Naive B cell (primary cell): ENCODE results near the gene DNASE1L3. TPM values are rescaled to one million over a fixed set of nuclear protein-coding genes. Genes with fewer than 3 reads are reported as not detected.

Source experiments
- ATAC-seq, 2 donors: fragments of 150-1000 bp; cut with Tn5 transposase; 2 replicates each; pipeline ENCODE4 v1.10.0; 2021; ENCODE audit warnings: low read depth in 2 of 2, mild to moderate bottlenecking in 2 of 2, moderate library complexity in 2 of 2
- DNase-seq: peaks from one replicate; pipeline ENCODE4 v3.0.0; 2022
- H3K27ac Mint-ChIP-seq, 6 donors: one replicate each; pipeline ENCODE4 v1.8.0; 2020 to 2022; ENCODE audit warnings: mild to moderate bottlenecking in 6 of 6, mixed read lengths in 6 of 6, moderate library complexity in 5 of 6, inconsistent platforms in 2 of 6
- H3K27me3 Mint-ChIP-seq, 3 donors: one replicate each; pipeline ENCODE4 v1.8.0; 2021 to 2022; ENCODE audit warnings: mixed read lengths in 3 of 3, mild to moderate bottlenecking in 1 of 3
- H3K36me3 Mint-ChIP-seq, 2 donors: one replicate each; pipeline ENCODE4 v1.8.0; 2020 to 2022; ENCODE audit warnings: mixed read lengths in 2 of 2, inconsistent platforms in 1 of 2, mild to moderate bottlenecking in 1 of 2
- H3K4me1 Mint-ChIP-seq, 3 donors: one replicate each; pipeline ENCODE4 v1.8.0; 2020 to 2022; ENCODE audit warnings: mixed read lengths in 3 of 3, inconsistent platforms in 1 of 3, mild to moderate bottlenecking in 1 of 3, moderate library complexity in 1 of 3
- H3K4me3 Mint-ChIP-seq, 8 donors: one replicate each; pipeline ENCODE4 v1.8.0; 2020 to 2022; ENCODE audit warnings: mild to moderate bottlenecking in 8 of 8, mixed read lengths in 8 of 8, moderate library complexity in 8 of 8, inconsistent platforms in 2 of 8
- H3K9me3 Mint-ChIP-seq, 7 donors: one replicate each; pipeline ENCODE4 v1.8.0; 2020 to 2022; ENCODE audit warnings: mixed read lengths in 7 of 7, mild to moderate bottlenecking in 5 of 7, inconsistent platforms in 2 of 7, moderate library complexity in 1 of 7
- polyA plus RNA-seq, 6 donors: library from polyadenylated mRNA; unstranded; fragments of 300-500 nt; fragmentation: Illumina TruSeq; gene quantifications; one replicate each; pipeline ENCODE4 v1.2.3, GENCODE V29; 2021; ENCODE audit warnings: low read depth in 6 of 6

Gene DNASE1L3, protein sequence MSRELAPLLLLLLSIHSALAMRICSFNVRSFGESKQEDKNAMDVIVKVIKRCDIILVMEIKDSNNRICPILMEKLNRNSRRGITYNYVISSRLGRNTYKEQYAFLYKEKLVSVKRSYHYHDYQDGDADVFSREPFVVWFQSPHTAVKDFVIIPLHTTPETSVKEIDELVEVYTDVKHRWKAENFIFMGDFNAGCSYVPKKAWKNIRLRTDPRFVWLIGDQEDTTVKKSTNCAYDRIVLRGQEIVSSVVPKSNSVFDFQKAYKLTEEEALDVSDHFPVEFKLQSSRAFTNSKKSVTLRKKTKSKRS
- polyA plus RNA-seq = 10 to 100 TPM in 3 of 6 donors, 1 to 10 TPM in 3; 8.0 to 41.5 (median 14.4) TPM

DNA sequence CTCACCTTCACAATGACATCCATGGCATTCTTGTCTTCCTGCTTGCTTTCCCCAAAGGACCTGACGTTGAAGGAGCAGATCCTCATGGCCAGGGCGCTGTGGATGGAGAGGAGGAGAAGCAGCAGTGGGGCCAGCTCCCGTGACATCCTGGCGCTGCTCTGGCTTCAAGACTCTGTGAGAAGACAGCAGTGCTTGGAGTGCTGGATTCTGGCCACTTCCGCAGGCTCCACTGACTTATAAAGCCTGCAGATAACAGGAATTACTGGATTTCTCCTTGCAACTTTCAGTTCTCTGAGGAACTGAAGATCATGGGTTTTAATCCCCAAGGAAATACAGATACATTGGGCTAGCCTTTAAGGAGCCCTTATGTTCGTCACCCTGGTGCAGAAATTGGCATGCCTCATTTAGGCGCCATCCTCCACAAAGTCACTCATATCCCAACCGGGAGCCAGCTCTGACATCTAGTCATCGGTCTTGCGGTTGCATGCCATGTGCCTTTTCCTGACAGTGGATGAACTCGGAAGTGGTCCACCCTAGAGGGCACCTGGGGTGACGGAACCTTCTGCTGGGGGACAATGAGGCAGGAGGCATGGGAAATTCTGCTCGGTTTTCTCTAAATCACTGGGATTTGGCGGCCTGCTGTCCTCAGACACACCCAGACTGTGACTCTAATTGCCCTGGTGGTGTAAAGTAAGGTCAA, at the start of gene DNASE1L3:
Gene DNASE1L3, minus strand, starts transcription at position 212 of the 700 bp plus-strand sequence. Its CDS starts 66 bp downstream, at position 146.
- Mint-ChIP-seq H3K27me3 (no peaks in the 10 kb centered on the region), H3K4me1 (peaks cover 22 to 46% (median 42%) of the 10 kb centered on the region in 3 donors), H3K9me3 (no peaks in the 10 kb centered on the region), H3K36me3 (no peaks in the 10 kb centered on the region), H3K4me3 (peak within 1 kb of the TSS in 1 of 8 donors; percentile 22), H3K27ac (peak within 1 kb of the TSS in 4 of 6 donors; percentile 26 to 79 (median 62))
- no peak for ATAC-seq
- DNase-seq = no peak

DNA sequence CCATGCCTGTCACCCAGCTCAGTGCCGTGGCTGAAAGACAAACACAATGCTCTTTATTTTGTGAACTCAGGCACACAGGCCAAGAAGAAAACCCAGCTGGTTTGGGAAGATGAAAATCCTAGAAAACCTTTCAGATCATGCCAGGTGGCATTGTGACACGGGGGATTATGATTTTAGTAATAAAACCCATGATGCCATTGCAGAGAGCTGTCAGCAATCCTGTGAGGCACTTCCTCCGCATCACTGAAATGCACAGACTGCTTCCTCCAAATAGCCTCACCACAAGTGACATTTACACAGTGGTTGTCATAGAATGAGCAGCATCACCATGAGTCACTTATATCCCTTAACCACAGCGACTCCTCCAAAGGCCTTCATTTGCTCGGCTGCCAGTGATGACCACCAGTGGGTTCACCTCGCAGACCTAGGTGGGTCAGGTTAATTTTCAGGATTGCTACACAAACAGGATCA, 49.5 kb upstream of the DNASE1L3 start:
- DNase-seq = no peak
- Mint-ChIP-seq H3K9me3 (no peaks in the 10 kb centered on the region), H3K36me3 (peaks cover 15 to 20% of the 10 kb centered on the region in 2 donors), H3K27ac (no peak overlapping the region), H3K27me3 (no peaks in the 10 kb centered on the region), H3K4me3 (no peak overlapping the region), H3K4me1 (peaks cover 0 to 13% (median 4%) of the 10 kb centered on the region in 3 donors)
- no peak for ATAC-seq

DNA sequence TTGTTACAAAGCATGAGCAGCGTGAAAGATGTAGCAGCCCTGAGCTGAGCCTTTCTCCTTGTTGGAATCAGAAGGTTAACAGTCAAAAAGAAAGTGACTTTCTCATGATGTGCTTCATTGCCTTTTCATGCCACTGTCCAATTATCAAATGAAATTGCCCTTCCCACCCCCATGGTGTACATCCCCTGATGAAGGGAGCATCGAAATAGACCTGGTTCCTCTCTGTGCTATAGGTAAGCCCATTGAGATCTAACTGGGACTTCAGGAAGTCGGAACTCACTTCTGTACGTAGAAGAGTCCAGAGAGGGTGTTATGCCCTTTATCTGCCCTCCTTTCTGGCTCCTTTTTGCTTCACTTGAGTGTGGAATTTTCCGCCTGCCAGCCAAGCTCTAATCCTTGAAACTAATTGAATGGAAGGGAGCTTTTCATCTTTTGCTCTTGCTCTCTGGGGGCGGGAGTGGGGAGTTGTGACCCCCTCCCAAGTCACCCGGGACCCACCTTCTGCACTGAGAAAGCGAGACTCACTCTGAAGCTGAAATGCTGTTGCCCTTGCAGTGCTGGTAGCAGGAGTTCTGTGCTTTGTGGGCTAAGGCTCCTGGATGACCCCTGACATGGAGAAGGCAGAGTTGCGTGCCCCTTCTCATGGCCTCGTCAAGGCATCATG, 47.8 kb upstream of the DNASE1L3 start:
- Mint-ChIP-seq H3K4me1 (peaks cover 0 to 9% (median 4%) of the 10 kb centered on the region in 3 donors), H3K27me3 (no peaks in the 10 kb centered on the region), H3K27ac (peak overlapping the region in 3 of 6 donors; percentile 24 to 88 (median 32)), H3K4me3 (no peak overlapping the region), H3K9me3 (no peaks in the 10 kb centered on the region), H3K36me3 (peaks cover 15 to 20% of the 10 kb centered on the region in 2 donors)
- ATAC-seq = no peak
- DNase-seq = no peak

DNA sequence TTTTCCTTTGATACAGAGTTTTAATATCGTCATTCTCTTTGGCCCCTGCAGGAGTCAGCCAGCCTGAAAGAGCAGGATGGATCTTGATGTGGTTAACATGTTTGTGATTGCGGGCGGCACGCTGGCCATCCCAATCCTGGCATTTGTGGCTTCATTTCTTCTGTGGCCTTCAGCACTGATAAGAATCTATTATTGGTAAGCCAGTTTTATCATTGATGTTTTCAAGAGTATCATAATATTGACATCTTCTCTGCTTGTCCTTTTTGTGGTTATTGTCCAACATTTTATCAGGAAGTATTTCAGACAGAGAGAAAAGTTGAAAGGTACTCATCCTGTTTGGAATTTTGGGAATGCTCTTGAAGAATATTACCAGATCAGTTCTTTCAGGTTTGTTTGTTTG, 45.7 kb upstream of the DNASE1L3 start:
- Mint-ChIP-seq H3K4me3 (no peak overlapping the region), H3K27ac (peak overlapping the region in 2 of 6 donors; percentile 29 to 74), H3K27me3 (no peaks in the 10 kb centered on the region), H3K4me1 (peaks cover 0 to 9% (median 4%) of the 10 kb centered on the region in 3 donors), H3K9me3 (no peaks in the 10 kb centered on the region), H3K36me3 (peaks cover 15 to 26% of the 10 kb centered on the region in 2 donors)
- ATAC-seq (no peak), DNase-seq (no peak)

DNA sequence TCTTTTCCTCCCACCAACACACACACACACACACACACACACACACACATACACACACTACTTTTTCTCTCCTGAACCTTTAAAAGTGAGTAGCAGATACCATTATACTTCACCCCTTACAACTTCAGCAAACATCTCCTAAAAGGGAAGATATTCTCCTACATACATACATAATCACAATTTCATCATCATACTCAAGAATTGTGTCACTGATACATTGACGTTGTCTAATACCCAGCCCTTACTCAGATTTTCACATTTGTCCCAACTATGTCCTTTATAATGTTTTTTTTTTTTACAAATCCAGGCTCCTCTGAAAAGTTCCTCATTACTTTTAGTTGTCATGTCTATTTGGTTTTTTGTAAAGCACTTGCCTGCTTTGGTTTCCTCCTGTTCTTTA, 45.3 kb upstream of the DNASE1L3 start:
- peak overlapping the region in 1 of 8 donors; percentile 39 for H3K4me3 Mint-ChIP-seq
- H3K27ac Mint-ChIP-seq = peak overlapping the region in 4 of 6 donors; percentile 29 to 74 (median 59)
- peaks cover 15 to 26% of the 10 kb centered on the region in 2 donors for H3K36me3 Mint-ChIP-seq

DNA sequence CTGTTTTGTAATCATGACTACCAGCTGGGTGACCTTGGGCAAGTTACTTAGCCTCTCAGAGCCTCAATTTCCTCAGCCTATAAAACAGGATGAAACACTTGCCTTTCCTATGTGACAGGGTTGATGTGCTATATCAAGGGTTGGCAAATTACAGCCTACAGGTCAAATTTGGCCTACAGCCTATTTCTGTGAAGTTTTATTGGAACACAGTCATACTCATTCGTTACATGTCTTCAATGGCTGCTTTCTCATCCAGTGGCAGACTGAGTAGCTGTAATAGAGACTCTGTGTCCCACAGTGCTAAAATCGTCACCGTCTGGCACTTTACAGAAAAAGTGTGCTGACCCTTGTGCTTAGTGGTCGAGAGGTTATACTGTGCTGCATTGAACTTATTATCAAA, 43.4 kb upstream of the DNASE1L3 start:
- peaks cover 15 to 20% of the 10 kb centered on the region in 2 donors for H3K36me3 Mint-ChIP-seq
- DNase-seq (no peak), ATAC-seq (no peak)
- H3K4me3 Mint-ChIP-seq = no peak overlapping the region
- no peaks in the 10 kb centered on the region for H3K9me3 Mint-ChIP-seq
- peaks cover 7 to 15% (median 12%) of the 10 kb centered on the region in 3 donors for H3K4me1 Mint-ChIP-seq
- H3K27ac Mint-ChIP-seq = no peak overlapping the region
- no peaks in the 10 kb centered on the region for H3K27me3 Mint-ChIP-seq

More for the DNA sequence above, 45.3 kb upstream of the DNASE1L3 start:
- Mint-ChIP-seq H3K9me3 (no peaks in the 10 kb centered on the region), H3K27me3 (no peaks in the 10 kb centered on the region), H3K4me1 (peaks cover 0 to 9% (median 4%) of the 10 kb centered on the region in 3 donors)
- no peak for DNase-seq
- no peak for ATAC-seq

DNA sequence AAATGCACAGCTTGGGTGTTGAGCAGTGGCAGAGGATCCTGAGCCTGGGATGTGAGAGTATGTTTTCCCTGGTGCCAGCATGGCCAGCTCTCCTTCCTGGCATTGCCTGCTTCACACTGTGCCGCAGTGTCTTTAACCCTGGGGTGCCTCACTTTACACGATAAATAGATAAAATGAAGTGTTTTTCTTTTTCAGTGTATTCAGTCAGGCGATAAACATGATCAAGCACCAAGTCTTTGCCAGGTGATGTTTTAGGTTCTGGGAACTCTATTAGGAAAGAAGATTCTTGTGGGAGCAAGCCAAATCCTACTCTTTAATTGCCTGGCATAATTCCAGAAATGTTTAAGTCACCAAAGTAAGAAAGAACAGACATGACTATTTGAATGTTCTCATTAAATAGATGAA, 40.9 kb upstream of the DNASE1L3 start:
- H3K27me3 Mint-ChIP-seq = no peaks in the 10 kb centered on the region
- DNase-seq (no peak), ATAC-seq (no peak)
- peaks cover 22 to 28% (median 22%) of the 10 kb centered on the region in 3 donors for H3K4me1 Mint-ChIP-seq
- H3K4me3 Mint-ChIP-seq = no peak overlapping the region
- H3K27ac Mint-ChIP-seq = peak overlapping the region in 1 of 6 donors; percentile 76
- peaks cover 7 to 13% of the 10 kb centered on the region in 2 donors for H3K36me3 Mint-ChIP-seq
- no peaks in the 10 kb centered on the region for H3K9me3 Mint-ChIP-seq

DNA sequence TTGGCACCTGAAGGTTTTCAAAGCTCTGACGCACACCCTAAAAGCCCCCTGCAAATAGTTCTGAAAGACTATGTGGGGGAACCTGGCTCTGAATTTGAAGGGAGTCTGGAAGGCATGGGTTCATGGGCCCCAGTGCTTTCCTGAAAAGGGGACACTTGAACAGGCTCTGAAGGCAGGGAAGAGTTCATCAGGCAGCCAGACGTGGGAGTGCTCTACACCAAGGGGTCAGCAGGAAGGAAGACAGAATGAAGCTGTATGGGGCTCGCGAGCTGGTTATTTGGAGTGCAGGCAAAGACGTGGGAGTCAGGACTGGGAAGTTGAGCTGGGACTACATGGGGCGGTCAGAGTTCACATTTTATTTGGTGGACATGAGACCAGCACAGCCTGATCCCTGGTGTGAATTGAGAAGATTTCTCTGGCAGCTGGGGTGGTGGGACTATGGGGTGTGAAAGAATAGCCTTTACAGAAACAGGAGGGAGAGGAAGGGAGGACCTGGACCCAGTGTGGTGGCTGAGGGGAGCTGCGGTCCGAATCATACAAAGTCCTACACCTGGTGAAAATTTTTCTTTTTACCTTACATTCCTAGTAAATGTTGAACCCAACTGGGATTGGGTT, 39.4 kb upstream of the DNASE1L3 start:
- H3K27ac Mint-ChIP-seq = peak overlapping the region in 5 of 6 donors; percentile 30 to 82 (median 65)
- DNase-seq (no peak), ATAC-seq (no peak)
- no peaks in the 10 kb centered on the region for H3K27me3 Mint-ChIP-seq
- H3K4me3 Mint-ChIP-seq = no peak overlapping the region
- no peaks in the 10 kb centered on the region for H3K9me3 Mint-ChIP-seq
- peaks cover 23 to 34% (median 24%) of the 10 kb centered on the region in 3 donors for H3K4me1 Mint-ChIP-seq
- H3K36me3 Mint-ChIP-seq = peaks cover 0 to 5% of the 10 kb centered on the region in 2 donors

DNA sequence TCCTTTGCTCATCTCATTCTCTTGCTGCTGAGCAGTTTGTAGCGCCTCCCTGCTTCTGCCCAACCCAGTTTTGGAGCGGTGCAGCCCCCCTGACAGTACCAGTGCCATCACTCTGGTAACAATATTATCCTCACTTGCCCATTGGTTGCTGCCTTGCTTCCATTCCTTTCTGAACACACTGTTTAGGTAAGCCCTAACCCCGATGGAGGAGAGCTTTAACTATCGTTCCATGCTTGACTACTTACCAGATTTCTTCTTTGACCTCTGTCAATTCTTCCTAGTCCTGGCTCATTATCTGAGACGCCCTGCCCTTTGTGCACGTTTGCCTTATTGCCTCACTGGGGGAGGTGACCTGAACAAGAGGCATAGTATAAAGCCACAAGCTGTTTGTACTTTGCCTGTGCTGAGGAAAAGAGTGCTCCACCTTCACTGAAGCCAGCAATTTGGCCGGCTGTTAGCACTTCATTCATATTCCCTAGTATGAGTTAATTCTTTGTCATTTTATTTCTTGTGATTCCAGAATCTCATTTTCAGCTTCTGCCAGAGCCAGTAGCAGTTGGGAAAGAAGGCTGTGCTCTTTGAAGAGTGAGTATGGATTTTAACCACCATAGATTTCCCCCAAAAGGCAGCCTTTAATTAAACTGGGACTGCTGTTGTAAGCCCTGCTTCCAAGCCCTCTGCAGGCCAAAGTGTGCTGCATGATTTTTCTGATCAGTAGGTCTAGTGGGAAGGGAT, 38.8 kb upstream of the DNASE1L3 start:
- Mint-ChIP-seq H3K4me1 (peaks cover 23 to 34% (median 24%) of the 10 kb centered on the region in 3 donors), H3K27me3 (no peaks in the 10 kb centered on the region), H3K27ac (peak overlapping the region; percentile 43 to 92 (median 77)), H3K4me3 (peak overlapping the region in 3 of 8 donors; percentile 38 to 50 (median 48)), H3K9me3 (no peaks in the 10 kb centered on the region), H3K36me3 (peaks cover 0 to 5% of the 10 kb centered on the region in 2 donors)
- ATAC-seq (peak; percentile 84 to 89), DNase-seq (no peak)

DNA sequence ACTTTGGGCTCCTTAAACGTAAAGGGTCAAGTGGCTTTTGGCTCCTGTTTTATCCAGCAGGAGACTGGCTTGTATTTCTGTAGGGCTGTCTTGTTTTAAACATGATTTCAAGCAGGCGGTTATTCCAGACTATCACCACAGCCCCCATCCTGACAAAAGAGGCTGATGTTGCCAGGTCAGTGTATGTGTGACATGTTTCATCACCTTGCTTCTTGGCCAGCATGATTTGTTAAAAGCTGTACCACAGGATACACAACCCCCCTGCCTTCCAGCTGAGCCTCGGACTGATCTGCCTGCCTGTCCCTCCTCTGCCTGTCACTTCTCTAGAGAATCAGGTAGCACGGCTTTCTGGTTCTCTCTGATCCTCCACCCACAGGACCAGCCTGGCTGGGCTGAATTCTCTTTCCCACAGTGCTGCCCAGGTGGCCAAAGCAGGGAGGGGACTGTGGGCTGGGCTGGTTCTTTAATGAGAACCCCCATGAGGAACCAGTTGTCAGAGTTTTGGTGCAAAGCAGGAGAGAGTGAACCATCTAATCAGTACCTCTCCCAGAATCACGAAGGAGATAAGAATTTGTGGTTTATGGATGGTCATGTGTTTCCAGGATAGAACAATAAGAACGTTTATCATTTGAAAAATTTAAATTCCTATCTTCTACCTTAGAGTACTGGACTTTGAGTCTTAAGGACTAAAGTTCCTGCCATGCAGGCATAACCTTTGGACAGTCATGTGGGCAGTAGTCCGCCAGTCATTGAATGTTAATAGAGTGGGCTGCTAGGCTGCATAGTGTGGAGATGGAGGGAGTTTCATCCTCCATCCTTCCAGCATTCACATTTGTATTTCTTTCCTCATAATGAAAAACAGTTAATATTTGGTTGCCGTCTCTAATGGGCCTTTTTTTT, 35.6 kb upstream of the DNASE1L3 start:
- ATAC-seq = no peak
- H3K36me3 Mint-ChIP-seq = no peaks in the 10 kb centered on the region
- peak overlapping the region in 4 of 6 donors; percentile 12 to 76 (median 62) for H3K27ac Mint-ChIP-seq
- DNase-seq = no peak
- no peaks in the 10 kb centered on the region for H3K27me3 Mint-ChIP-seq
- H3K4me3 Mint-ChIP-seq = no peak overlapping the region
- no peaks in the 10 kb centered on the region for H3K9me3 Mint-ChIP-seq
- H3K4me1 Mint-ChIP-seq = peaks cover 29 to 49% (median 32%) of the 10 kb centered on the region in 3 donors

DNA sequence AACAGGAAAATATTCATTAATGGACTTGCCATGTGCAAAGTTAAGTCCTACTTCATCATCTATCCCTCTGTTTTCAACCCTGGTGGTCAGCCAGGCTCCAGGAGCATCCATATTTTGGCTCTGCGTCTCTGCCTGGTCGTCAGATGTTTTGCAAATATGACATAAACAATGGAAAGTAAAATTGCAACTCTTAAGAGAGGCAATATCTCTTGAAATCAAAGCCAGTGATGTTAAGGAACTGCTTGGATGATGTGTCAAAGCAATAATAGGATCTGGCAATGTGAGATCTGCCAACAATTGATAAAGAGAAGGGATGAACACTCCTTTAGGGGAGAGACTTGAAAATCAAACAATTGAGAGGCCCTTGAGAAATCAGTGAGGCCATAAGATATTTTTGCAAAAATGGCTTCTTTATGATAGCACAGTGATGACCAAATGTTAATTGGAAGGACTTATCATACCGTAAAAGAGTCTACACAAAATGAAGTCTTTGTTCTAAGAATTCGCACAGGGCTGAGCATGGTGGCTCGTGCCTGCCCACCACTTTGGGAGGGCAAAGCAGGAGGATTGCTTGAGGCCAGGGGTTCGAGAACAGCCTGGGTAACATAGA, 33.3 kb upstream of the DNASE1L3 start:
- H3K36me3 Mint-ChIP-seq = no peaks in the 10 kb centered on the region
- no peaks in the 10 kb centered on the region for H3K27me3 Mint-ChIP-seq
- peaks cover 23 to 57% (median 35%) of the 10 kb centered on the region in 3 donors for H3K4me1 Mint-ChIP-seq
- ATAC-seq (no peak), DNase-seq (no peak)
- no peak overlapping the region for H3K27ac Mint-ChIP-seq
- H3K4me3 Mint-ChIP-seq = no peak overlapping the region
- H3K9me3 Mint-ChIP-seq = no peaks in the 10 kb centered on the region
